Fibroblast of villous mesenchyme (primary cell): ENCODE measurements around the gene EXOSC7. TPM values are rescaled to one million over a fixed set of nuclear protein-coding genes. Genes with fewer than 3 reads are reported as not detected.

Source experiments
- DNase-seq: peaks from one replicate; pipeline ENCODE4 v3.0.0-alpha.2; 2010; ENCODE audit warnings: low read depth
- H3K4me3 ChIP-seq: 2 replicates; pipeline ENCODE4 v1.5.1; 2011; ENCODE audit warnings: low read depth, mild to moderate bottlenecking, low read length
- CTCF ChIP-seq: IDR thresholded peaks from 2 replicates; pipeline ENCODE4 v1.5.1; 2012; ENCODE audit warnings: low read depth, mild to moderate bottlenecking, low read length; ENCODE audit not compliant: insufficient read depth
- total RNA-seq: library from RNA; depleted of rRNA; stranded (reverse); fragments of >200 nt; gene quantifications from 2 replicates; pipeline ENCODE4 v1.2.3, GENCODE V29; 2012

EXOSC7 gene
- total RNA-seq, 1 donor = 32.4 TPM

GRCh38 chr3:44991326-44991725 is 15.3 kb downstream of the EXOSC7 start:
- H3K4me3 ChIP-seq = no peak overlapping the region
- TF ChIP-seq CTCF = no peak
- DNase-seq = no peak

- DNase-seq = no peak
- H3K4me3 ChIP-seq = no peak overlapping the region
- TF ChIP-seq CTCF = peak; percentile 84
Measured at GRCh38 chr3:44992555-44993470, 16.8 kb downstream of the EXOSC7 start.

- no peak overlapping the region for H3K4me3 ChIP-seq
- no peak for TF ChIP-seq CTCF
- peak; percentile 82 for DNase-seq
Measured at GRCh38 chr3:44993471-44994205, 17.6 kb downstream of the EXOSC7 start.

- no peak for TF ChIP-seq CTCF
- DNase-seq = peak; percentile 81
- no peak overlapping the region for H3K4me3 ChIP-seq
Measured at GRCh38 chr3:44995142-44995770, 19.2 kb downstream of the EXOSC7 start.

GRCh38 chr3:44996556-44996969 is 20.5 kb downstream of the EXOSC7 start:
- H3K4me3 ChIP-seq = no peak overlapping the region
- no peak for TF ChIP-seq CTCF
- DNase-seq = no peak

GRCh38 chr3:44999782-45000181 is 23.7 kb downstream of the EXOSC7 start:
- DNase-seq = no peak
- no peak overlapping the region for H3K4me3 ChIP-seq
- TF ChIP-seq CTCF = no peak
